ENCODE data around the gene SASH1. TPM values are rescaled to one million over a fixed set of nuclear protein-coding genes. Genes with fewer than 3 reads are reported as not detected.

Gene SASH1
- polyA plus RNA-seq, 1 donor: 42.8 TPM

DNA sequence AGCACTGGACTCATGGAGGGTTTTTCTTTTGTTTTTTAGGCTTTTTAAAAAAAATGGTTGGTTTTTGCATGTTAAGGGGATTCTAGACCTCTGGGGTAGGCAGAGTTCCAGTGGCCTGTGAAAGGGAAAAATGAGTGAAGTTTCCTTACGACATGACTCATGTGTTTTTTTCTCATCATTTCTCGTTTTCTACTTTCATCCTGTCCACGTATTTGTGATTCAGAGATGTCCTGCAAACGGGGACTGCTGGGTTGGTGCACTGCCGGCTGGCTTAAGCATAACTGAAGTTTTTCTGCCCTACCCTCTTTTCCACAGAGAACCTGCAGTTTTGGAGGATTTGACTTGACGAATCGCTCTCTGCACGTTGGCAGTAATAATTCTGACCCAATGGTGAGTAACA lies 182.3 kb downstream of the SASH1 start:
- no peak for DNase-seq

DNA sequence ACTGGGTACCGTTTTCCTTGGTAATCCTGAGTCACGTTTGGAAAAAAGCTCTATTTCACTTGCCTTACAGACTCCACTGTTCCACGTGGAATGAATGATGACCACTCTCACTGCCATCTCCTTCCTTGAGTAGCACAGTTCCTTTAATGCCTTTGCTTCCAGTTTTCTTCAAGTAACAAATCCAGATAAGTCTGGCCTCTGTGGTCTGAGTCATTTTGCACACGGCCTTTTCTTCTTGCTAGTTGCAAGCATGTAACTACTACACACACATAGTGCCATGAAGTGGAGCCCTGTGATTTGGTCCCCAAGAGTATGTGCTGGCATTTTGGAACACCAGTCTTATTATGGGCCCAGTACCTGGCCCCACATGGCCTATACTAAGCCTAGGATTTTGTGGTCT lies 182.8 kb downstream of the SASH1 start:
- no peak for DNase-seq

DNA sequence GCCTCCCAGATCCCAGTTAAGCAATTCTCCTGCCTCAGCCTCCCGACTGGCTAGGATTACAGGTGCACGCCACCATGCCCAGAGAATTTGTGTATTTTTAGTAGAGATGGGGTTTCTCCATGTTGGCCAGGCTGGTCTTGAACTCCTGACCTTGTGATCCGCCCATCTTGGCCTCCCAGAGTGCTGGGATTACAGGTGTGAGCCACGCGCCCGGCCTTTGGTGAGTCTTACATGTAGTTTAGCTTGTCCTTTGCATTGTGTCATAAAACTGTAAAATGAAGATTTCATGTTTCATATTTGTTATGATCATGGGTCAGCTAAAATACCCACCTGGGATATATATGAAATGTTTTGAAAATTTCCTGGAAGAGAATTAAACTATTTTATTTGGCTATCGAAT lies 183.5 kb downstream of the SASH1 start:
- DNase-seq: no peak

DNA sequence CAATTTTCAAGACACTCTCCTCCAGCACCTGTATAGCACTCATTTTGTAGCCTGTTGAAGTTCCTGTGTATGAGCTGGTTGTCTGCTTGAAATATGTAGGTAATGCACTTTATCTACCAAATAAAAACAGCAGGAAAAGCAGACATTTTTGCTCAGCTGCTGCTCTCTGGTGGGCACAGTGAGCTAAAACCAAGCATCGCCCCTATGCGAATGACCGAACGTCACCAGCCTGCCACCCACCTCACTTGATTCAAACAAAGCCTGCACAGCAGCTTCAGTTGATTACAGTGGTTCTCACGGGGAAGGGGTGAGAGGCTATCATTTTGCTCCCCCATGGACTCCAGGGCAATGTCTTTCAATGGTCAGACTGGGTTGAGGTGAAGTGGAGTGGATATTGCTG lies 185.7 kb downstream of the SASH1 start:
- no peak for DNase-seq

DNA sequence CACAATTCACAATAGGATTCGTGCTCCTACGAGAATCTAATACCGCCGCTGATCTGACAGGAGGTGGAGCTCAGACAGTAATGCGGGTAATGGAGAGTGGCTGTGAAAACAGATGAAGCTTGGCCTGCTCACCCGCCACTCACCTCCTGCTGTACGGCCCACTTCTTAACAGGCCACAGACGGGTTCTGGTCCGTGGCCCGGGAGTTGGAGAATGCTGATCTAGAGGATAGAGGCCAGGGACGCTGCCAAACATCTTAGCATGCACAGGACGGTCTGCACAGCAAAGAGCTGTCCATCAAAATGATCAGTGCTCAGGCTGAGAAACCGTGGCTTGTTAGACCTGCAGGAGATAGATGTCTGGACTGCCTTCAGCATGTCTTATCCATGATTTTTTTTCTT lies 186.4 kb downstream of the SASH1 start:
- DNase-seq: no peak

DNA sequence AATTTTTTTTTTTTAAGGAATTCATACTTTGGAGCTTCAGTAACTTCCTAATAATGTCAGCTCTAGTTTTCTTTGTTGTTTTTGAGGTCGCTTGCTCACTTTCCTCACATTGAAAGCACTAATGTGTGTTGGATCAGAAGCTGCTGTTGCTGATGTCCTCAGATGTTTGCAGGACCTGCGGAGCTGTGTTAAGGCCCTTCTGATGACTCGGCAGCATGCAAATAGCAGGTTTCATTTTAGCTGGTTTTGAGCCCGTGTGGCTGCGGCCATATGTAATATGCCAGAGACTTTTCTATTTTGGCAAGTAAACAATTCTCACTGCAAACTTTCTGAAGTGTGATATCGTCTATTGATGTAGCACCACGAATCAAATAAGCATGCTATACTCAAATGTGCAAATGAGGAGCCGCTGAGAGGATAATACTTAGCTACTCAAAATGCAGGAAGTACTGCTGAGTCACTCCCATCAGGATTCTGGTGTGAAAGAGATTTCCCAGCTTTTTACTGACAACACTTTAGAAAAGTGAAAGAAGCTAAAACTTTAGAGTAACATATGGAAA lies 187.8 kb downstream of the SASH1 start:
- no peak for DNase-seq

DNA sequence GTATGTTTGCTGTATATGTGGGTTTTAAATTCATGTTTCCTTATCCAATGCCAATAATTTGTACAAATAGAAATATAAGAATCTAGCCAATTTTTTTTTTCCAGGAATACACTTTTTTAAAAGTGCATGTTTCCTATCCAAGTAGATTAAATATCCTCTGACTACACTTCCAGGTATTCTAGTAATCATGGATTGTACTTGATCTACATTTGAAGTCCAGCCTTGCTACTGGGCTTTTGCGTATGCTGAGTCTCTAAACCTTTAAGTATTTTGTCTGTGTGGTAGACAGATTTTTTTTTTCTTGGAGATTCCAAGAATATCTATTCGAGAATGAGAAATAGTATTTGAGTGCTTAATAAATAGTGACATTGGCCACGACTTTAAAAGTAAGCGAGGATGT lies 188.3 kb downstream of the SASH1 start:
- no peak for DNase-seq

DNA sequence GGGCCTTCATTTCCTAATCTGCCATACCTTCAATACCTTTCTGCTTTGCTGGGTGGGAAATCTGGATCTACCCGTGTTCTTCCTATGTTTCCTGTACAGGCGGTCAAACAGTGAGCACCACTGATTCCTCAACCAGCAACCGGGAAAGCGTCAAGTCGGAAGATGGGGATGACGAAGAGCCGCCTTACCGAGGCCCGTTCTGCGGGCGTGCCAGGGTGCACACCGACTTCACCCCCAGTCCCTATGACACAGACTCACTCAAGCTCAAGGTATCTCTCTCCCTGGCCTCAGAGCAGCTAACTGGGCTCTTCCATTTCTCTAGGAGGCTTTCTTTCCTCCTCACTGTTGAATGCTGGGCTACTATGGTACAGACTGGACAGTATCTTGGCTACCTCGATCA lies 190.1 kb downstream of the SASH1 start:
- DNase-seq: no peak

DNA sequence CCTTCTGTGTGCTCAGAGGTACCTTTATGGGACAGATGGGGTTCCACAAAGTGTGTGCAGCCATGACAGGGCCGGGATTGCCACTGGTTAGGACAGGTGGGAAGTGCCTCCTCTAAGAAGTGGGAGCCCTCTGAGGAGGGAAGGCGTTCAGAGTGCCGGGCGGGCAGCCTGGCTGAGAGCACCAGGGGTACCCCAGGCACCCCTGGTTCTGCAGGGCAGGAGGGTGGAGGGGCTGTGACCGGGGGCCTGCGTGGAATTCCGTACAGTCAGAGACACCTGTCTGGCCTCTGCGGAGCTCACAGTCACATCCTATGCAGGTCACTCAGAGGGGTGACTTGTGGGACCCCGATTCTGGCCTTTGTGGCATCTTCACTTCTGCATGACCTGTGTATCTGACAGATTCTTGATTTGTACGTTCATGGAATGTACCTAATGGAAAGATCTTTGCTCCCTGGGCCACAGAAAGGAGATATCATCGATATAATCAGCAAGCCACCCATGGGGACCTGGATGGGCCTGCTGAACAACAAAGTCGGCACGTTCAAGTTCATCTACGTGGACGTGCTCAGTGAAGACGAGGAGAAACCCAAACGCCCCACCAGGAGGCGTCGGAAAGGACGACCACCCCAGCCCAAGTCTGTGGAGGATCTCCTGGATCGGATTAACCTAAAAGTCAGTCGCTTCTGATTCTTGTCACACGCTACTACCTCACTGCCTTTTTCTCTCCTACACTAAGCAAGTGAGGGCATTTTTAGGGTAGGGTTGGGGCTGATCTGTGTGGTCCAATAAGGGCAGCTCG lies 190.9 kb downstream of the SASH1 start:
- no peak for DNase-seq

DNA sequence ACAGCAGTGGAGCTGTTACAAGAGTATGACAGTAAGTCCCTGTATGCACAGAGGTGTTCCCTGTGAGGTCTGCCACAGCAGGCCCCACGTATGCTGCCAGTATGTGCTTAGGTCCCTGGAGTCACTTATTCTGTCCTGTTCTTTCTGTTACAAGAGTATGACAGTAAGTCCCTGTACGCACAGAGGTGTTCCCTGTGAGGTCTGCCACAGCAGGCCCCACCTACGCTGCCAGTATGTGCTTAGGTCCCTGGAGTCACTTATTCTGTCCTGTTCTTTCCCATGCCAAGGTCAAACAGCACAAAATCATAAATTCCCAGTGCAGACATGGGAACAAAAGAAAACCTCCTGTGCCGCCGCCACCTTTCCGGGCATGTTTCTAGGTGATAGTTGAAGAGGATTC lies 192.2 kb downstream of the SASH1 start:
- no peak for DNase-seq

DNA sequence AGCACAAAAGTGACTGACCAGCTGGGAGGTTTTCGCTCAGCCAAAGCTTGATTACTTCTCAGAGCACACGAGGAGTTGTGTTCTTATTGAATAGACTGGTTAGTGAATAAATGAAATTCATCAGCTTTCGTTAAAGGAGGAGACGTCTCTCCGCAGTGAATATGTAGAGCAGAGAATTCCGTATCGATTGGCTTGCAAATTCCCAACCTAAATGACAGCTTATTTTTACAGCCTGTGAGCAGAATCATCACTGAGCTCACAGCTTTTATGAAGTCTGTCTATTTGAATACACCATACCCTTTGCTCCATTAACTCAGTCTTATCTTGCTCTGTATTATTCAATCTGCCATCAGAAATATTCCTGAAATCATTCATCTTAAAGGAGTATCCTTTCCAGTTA lies 192.7 kb downstream of the SASH1 start:
- no peak for DNase-seq

DNA sequence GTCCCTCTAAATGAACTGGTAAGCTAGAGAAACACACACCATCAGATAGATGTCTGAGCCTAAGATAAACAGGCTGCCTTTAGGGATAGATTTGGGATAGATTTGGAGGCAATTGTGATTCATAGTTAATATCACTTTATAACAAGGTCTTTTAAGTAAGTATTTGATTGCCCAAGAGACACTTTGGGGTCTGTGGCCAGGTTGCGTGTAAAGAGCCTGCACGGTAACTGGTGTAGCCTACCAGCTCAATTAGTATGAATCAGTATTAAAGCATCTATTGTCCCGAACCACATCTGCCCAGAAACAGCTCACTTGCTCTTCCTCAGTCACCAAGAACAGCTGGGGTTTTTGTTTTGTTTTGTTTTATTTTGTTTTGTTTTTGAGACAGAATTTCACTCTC lies 193.3 kb downstream of the SASH1 start:
- no peak for DNase-seq

DNA sequence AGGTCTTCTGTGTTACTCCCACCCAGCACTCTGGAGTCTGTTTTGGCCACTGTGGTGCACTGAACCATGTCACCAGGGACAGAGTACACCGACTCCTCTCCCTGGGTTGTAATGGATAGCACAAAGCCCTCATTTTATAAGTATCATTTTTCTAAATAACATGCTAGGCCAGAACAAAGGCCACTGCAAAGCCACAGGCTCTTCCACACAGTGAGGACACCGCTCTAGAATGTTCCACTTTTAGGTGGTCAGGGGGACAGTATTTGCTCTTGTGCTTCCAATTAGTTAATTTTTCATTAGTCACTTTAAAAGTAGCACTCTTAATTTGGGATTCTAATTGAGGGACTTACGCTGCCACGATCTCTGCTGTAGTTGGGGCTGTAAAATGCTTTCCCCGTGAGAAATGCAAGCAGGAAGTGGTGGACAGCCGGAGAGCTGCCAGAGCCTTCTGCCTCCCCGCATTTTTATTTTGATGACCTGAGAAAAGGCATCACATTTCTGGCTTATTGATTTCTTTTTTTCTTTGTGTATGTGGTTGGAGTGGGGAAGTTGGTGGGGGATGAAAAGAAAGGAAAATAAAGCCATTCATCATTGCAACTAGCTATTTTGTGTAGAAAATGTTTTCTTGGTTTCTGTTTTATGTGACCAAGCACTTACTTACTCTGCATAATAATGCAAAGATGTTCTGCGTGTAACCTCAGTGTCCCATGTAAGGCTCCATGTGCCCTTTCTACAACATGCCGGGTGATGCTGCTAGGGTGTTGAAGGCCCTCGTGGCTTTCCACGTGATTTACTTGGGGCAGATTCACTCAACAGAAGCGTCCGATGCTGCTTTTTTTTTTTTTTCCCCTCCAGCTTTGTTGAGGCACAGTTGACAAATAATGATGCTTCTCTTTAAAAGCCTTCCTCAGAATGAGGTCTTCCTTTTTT lies 195.9 kb downstream of the SASH1 start:
- no peak for DNase-seq

DNA sequence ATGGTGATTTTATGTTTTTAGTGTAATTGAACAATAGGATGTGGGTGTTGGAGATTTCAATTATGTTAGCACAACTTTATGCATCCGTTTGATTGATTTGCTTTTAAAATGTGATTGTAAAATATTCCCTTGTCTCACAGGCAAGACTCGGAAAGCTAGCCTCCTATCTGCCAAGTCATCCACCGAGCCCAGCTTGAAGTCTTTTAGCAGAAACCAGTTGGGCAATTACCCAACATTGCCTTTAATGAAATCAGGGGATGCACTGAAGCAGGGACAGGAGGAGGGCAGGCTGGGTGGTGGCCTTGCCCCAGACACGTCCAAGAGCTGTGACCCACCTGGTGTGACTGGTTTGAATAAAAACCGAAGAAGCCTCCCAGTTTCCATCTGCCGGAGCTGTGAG lies 200.9 kb downstream of the SASH1 start:
- DNase-seq: no peak

DNA sequence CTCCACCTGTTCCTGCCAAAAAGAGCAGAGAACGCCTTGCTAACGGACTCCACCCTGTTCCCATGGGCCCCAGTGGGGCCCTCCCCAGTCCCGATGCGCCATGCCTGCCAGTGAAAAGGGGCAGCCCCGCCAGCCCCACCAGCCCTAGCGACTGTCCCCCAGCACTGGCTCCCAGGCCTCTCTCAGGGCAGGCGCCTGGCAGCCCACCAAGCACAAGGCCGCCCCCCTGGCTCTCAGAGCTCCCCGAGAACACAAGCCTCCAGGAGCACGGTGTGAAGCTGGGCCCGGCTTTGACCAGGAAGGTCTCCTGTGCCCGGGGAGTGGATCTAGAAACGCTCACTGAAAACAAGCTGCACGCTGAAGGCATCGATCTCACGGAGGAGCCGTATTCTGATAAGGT lies 201.8 kb downstream of the SASH1 start:
- no peak for DNase-seq

DNA sequence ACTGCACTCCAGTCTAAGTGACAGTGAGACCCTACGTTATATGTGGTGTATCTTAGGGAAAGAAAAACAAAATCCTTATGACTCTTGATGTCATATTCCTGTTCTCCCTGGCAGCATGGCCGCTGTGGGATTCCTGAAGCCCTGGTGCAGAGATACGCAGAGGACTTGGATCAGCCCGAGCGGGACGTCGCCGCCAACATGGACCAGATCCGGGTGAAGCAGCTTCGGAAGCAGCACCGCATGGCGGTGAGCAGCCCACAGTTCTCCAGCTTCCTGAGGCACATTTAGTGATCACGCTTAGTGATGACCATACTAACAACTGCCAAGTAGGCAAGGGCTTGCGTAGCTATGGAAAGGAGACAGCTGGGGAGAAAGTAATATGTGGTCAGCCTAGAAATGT lies 203.3 kb downstream of the SASH1 start:
- DNase-seq: no peak

DNA sequence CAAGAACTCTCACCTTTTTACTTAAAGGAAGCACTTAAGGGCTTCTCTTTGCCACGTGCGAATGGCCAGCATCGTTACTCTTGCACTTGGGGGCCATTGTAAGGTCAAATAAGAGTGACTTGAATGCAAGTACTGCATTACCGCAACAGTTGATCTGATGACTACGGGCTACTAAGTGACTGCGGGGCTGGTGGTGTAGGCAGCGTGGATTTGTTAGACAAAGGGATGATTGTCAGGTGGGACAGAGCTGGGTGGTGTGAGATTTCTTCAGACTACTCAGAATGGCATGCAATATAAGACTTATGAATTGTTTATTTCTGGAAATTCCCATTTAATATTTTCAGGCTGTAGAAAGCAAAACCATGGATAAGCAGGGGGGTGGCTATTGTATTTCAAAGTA lies 204.5 kb downstream of the SASH1 start:
- no peak for DNase-seq

DNA sequence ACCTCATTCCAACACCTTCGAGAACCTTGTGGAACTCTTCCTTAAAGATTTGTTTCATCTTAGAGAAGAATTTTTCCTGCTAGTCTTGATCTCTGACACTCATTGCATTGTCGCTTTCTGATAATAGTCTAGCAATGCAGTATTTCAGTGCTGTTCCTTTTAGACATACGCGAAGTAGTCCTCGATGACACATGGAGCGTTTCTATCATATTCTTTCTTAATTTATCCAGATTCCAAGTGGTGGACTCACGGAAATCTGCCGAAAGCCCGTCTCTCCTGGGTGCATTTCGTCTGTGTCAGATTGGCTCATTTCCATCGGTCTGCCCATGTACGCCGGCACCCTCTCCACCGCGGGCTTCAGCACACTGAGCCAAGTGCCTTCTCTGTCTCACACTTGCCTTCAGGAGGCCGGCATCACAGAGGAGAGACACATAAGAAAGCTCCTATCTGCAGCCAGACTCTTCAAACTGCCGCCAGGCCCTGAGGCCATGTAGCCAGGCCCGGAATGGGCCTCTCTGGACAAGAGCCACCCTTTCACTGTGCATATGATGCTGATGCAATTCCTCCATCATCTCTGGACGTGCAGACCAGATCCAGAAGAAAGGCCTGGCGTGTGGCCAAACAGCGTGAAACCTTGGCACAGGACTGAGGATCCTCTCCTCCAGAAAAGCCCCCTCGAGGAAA lies 205.6 kb downstream of the SASH1 start:
- DNase-seq: no peak

DNA sequence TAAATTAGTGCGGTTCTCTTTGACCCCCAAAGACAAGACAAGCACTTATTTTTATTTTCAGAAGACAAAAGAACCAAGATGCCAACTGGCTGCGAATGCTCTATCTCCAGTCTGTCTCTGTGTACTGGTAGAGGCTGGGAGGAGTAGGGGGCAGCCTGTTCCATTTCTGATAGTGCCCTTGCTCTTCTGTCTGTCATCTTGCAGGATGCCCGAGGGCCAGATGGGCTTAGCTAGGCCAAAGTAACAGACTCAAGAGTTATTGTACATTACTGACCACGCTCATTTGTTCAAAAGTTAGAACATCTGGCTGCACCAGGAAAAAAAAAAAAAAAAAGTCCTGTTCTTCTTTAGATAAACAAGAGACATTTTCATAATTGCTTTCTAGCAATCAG lies 206.1 kb downstream of the SASH1 start:
- DNase-seq: no peak

DNA sequence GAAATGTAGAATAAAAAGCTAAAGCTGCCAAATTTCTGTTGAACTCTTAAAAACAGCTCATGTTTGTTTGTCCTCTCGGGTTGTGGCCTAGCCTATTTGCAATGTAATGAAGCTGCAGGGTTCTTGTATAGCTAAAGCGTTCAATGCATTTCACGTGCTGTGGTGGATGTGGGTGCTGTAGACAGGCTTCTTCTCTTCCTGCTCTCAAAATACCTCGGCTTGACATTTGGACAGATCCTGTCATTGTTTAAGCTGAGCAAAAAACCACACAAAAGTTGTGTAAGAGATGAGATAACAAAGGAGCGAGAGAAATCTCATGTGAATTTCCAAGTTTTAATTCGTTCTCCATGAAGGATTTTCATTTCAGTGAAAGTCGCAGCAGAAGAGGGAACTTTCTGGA lies 207.9 kb downstream of the SASH1 start:
- no peak for DNase-seq

DNA sequence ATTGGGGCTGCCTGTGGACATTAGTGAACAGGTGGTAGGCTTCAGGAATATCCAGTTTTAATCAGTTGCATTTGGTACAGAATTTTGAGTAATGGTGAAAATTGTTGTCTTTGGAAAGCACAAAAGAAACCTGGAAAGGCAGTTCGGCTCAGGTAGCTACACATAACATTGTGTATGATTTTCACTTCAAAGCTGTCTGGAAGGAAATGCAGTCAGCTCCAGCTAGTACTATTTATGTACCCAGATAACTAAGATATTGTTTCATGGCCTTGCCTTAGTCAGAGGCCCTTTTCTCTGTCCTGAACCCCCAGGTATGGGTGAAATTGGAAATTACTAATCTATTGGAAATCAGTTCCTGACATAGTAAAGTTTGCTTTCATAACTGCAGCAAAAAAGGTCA lies 208.6 kb downstream of the SASH1 start:
- DNase-seq: no peak

DNA sequence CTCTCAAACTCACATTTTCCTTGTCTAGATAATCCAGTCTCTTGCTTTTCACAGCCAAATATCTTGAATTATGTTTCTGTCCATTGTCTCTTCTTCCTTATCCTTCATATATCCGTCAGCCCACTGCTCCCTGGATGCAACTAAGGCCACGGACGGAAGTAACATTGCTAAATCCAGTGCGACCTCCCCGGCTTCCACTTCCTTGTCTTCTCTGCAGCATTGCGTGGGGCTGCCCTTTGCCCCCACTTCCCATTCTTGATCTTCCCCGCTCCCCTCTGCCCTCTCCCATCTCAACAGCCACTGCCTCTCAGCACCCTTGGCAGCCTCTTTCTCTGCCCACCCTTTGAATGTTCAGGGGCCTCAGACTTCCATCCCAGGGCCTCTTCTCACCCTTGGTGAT lies 213.8 kb downstream of the SASH1 start:
- DNase-seq: no peak

DNA sequence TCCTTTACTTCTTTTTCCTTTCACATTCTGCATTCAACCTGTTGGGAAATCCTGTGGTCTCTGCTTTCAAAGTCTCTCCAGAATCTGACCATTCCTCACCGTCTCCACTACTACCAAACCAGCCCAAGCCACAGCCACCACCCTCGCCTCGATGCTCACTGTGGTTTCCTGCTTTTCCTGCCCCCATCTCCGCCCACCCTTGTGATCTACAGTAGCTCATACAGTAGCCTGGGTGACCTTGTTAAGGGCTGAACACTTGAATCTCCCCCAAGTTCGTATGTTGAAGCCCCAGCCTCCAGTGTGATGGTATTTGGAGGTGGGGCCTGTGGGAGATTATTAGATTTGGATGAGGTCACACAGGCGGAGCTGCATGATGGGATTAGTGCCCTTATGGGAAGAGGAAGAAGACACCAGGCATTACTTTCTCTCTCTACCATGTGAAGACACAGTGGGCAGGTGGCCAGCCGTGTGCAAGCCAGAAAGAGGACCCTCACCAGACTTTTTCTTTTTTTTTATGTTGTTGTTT lies 215.2 kb downstream of the SASH1 start:
- DNase-seq: no peak
